Heart left ventricle (tissue), 13 donors: ENCODE measurements around the gene LKAAEAR1.

Source experiments
- POLR2A ChIP-seq, 2 donors: fragments of 450-650 bp; IDR thresholded peaks; one replicate each; pipeline ENCODE4 v1.6.1; 2017; ENCODE audit warnings: antibody characterized with exemption in 2 of 2, mild to moderate bottlenecking in 2 of 2, moderate library complexity in 2 of 2
- TF ChIP-seq, protein P1 (sequence below), 12 donors: fragments of 200-600 bp; sonication (generic) in 4 of 12; IDR thresholded peaks; one replicate each; pipeline versions ENCODE4 v1.5.0 to v1.8.0; 2018 to 2022; ENCODE audit warnings: antibody characterized with exemption in 12 of 12, mild to moderate bottlenecking in 5 of 12
- donor health status: ischemic (EF 13 %, LVEDD 7.1; RV severe dilation, severe dysfunction).
- donor health status: DM: no; HTN: yes; CAD: no.
- donor health status: DM: no; HTN: no; CAD: no.
- donor health status: ischemic (EF 25% LVEDD 6.9; RV normal size, moderate dysfunction).
- donor health status: ischemic (EF 25% LVEDD 5.7; RV mildly dilated, moderate dysfunction).
- donor health status: ischemic (EF 35%, LVEDD 5.7; RV mildly dilated, moderate dysfunction).
- donor health status: nonischemic (EF 11% LVEDD 7.7; RV severe dilation, severe dysfunction).
- donor health status: DM: yes; HTN: yes; CAD: no.
- donor health status: PGD.
- donor health status: ischemic (EF 29% LVEDD 5.4; RV normal size, mild dysfunction).
- donor health status: nonischemic (EF 23%, LVEDD 6.1; RV moderate dilation, normal function).

- TF ChIP-seq, protein P1, sequence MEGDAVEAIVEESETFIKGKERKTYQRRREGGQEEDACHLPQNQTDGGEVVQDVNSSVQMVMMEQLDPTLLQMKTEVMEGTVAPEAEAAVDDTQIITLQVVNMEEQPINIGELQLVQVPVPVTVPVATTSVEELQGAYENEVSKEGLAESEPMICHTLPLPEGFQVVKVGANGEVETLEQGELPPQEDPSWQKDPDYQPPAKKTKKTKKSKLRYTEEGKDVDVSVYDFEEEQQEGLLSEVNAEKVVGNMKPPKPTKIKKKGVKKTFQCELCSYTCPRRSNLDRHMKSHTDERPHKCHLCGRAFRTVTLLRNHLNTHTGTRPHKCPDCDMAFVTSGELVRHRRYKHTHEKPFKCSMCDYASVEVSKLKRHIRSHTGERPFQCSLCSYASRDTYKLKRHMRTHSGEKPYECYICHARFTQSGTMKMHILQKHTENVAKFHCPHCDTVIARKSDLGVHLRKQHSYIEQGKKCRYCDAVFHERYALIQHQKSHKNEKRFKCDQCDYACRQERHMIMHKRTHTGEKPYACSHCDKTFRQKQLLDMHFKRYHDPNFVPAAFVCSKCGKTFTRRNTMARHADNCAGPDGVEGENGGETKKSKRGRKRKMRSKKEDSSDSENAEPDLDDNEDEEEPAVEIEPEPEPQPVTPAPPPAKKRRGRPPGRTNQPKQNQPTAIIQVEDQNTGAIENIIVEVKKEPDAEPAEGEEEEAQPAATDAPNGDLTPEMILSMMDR (IDR thresholded peaks at IDR 0.05) = peak; percentile 55 to 78 (median 62)
- no peak for TF ChIP-seq POLR2A (IDR thresholded peaks at IDR 0.05)
These were observed 17.8 kb upstream of the LKAAEAR1 start for GRCh38 chr20:64101731-64102621.
